Chondrocyte (in vitro differentiated cells): Measurements from ENCODE around the gene KRTAP4-1. TPM values are rescaled to one million over a fixed set of nuclear protein-coding genes. Genes with fewer than 3 reads are reported as not detected.
"Not testable (repeated sequence)": the region's sequence is repeated elsewhere in the genome, so short reads cannot be mapped to it uniquely, and the experiment has no call there.

Experiments used
- DNase-seq: peaks from one replicate; pipeline ENCODE4 v3.0.0; 2021; ENCODE audit warnings: mixed read lengths, low spot score
- H3K27ac Mint-ChIP-seq: one replicate; pipeline ENCODE4 v1.8.0; 2021; ENCODE audit warnings: mild to moderate bottlenecking, moderate library complexity, mixed read lengths; ENCODE audit not compliant: unreplicated experiment
- H3K27me3 Mint-ChIP-seq: 2 replicates; pipeline ENCODE4 v1.8.0; 2021; ENCODE audit warnings: low read depth, mixed read lengths
- H3K36me3 Mint-ChIP-seq: 2 replicates; pipeline ENCODE4 v1.8.0; 2021; ENCODE audit warnings: low read depth, mixed read lengths
- H3K4me1 Mint-ChIP-seq: 2 replicates; pipeline ENCODE4 v1.8.0; 2021; ENCODE audit warnings: low read depth, mild to moderate bottlenecking, mixed read lengths
- H3K4me3 Mint-ChIP-seq: one replicate; pipeline ENCODE4 v1.8.0; 2021; ENCODE audit warnings: mild to moderate bottlenecking, moderate library complexity, mixed read lengths; ENCODE audit not compliant: unreplicated experiment
- H3K9me3 Mint-ChIP-seq: 2 replicates; pipeline ENCODE4 v1.8.0; 2021; ENCODE audit warnings: low read depth, mixed read lengths
- total RNA-seq: library from RNA; stranded (reverse); gene quantifications from 3 replicates; pipeline ENCODE4 v1.2.1, GENCODE V29; 2021
- TF ChIP-seq, protein P1 (sequence below): fragments of 200-600 bp; sonication (generic); IDR thresholded peaks from 2 replicates; pipeline ENCODE4 v1.5.0; 2021; ENCODE audit warnings: antibody characterized with exemption, mild to moderate bottlenecking, moderate library complexity

KRTAP4-1 gene
- total RNA-seq, 1 donor from 2014 or later: not detected

GRCh38 chr17:41145261-41145660 is 39.5 kb downstream of the KRTAP4-1 start:
- H3K27me3 Mint-ChIP-seq: peaks cover 2% of the 10 kb centered on the region
- peaks cover 5% of the 10 kb centered on the region for H3K36me3 Mint-ChIP-seq
- peaks cover 15% of the 10 kb centered on the region for H3K9me3 Mint-ChIP-seq

DNA sequence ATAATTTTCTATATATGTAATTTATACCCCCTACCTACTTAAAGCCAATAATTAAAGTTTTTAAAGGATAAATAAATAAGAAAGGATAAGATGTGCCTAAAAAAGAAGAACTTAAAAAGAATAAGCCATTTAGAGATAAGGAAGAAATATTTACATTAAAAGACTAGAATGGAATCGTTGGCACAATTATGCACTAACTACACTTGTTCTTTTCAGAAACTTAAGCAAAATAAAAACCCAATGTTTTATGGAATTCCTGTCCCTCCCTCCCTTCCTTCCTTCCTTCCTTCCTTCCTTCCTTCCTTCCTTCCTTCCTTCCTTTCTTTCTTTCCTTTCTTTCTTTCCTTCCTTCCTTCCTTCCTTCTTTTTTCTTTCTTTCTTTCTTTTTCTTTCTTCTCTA is 39.9 kb downstream of the KRTAP4-1 start:
- peaks cover 5% of the 10 kb centered on the region for H3K36me3 Mint-ChIP-seq
- DNase-seq: no peak
- peaks cover 15% of the 10 kb centered on the region for H3K9me3 Mint-ChIP-seq
- no peak overlapping the region for H3K4me3 Mint-ChIP-seq
- H3K27ac Mint-ChIP-seq: no peak overlapping the region
- TF ChIP-seq, protein P1, sequence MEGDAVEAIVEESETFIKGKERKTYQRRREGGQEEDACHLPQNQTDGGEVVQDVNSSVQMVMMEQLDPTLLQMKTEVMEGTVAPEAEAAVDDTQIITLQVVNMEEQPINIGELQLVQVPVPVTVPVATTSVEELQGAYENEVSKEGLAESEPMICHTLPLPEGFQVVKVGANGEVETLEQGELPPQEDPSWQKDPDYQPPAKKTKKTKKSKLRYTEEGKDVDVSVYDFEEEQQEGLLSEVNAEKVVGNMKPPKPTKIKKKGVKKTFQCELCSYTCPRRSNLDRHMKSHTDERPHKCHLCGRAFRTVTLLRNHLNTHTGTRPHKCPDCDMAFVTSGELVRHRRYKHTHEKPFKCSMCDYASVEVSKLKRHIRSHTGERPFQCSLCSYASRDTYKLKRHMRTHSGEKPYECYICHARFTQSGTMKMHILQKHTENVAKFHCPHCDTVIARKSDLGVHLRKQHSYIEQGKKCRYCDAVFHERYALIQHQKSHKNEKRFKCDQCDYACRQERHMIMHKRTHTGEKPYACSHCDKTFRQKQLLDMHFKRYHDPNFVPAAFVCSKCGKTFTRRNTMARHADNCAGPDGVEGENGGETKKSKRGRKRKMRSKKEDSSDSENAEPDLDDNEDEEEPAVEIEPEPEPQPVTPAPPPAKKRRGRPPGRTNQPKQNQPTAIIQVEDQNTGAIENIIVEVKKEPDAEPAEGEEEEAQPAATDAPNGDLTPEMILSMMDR: no peak
- peaks cover 2% of the 10 kb centered on the region for H3K27me3 Mint-ChIP-seq
- peaks cover 9% of the 10 kb centered on the region for H3K4me1 Mint-ChIP-seq

More at GRCh38 chr17:41145261-41145660, 39.5 kb downstream of the KRTAP4-1 start:
- Mint-ChIP-seq H3K4me1 (peaks cover 9% of the 10 kb centered on the region), H3K4me3 (no peak overlapping the region), H3K27ac (no peak overlapping the region)
- TF ChIP-seq, protein P1: no peak
- DNase-seq: no peak

DNA sequence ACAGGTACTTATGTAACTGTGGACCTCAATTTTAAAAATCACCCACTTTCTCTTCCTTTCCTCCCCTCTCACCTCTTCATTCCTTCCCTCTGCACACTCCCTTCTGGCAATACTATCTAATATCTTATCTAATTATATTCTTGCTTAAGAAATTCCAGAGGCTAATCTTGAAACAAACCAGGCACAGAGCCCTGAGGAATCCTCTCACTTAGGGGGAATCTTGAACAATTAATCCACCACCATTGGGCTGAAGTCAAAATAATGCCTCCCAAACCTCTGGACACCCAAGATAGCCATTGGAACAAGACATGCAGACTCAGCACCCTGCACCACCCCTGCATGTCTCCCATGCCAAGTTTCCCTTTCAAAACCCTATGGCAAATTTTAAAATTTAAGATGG is 43.4 kb downstream of the KRTAP4-1 start:
- DNase-seq: no peak
- TF ChIP-seq, protein P1: no peak
- no peaks in the 10 kb centered on the region for H3K27me3 Mint-ChIP-seq
- H3K9me3 Mint-ChIP-seq: peaks cover 30% of the 10 kb centered on the region
- peaks cover 9% of the 10 kb centered on the region for H3K4me1 Mint-ChIP-seq
- H3K36me3 Mint-ChIP-seq: peaks cover 10% of the 10 kb centered on the region
- no peak overlapping the region for H3K4me3 Mint-ChIP-seq
- no peak overlapping the region for H3K27ac Mint-ChIP-seq

- no peak within 1 kb of the TSS for H3K4me3 Mint-ChIP-seq
- peaks cover 30% of the 10 kb centered on the region for H3K9me3 Mint-ChIP-seq
- H3K27ac Mint-ChIP-seq: no peak within 1 kb of the TSS
- H3K27me3 Mint-ChIP-seq: no peaks in the 10 kb centered on the region
- TF ChIP-seq, protein P1: no peak
- peaks cover 10% of the 10 kb centered on the region for H3K36me3 Mint-ChIP-seq
- H3K4me1 Mint-ChIP-seq: peaks cover 9% of the 10 kb centered on the region
- no peak for DNase-seq
These were observed 44.2 kb downstream of the KRTAP4-1 start, which contains the start of gene KRTAP4-6 for GRCh38 chr17:41140360-41141131. Gene KRTAP4-6 (minus strand): TSS chr17:41140544. CDS start chr17:41140487, 57 bp downstream.

GRCh38 chr17:41139865-41140264 is 44.8 kb downstream of the KRTAP4-1 start:
- H3K4me1 Mint-ChIP-seq, H3K27ac Mint-ChIP-seq, H3K27me3 Mint-ChIP-seq, H3K4me3 Mint-ChIP-seq: not testable (repeated sequence)
- Mint-ChIP-seq H3K9me3 (peaks cover 30% of the 10 kb centered on the region), H3K36me3 (peaks cover 10% of the 10 kb centered on the region)
- peak; percentile 78 for DNase-seq

Other genes with a start within 250 kb of the KRTAP4-1 start
- gene KRT23, start 247.3 kb downstream of the KRTAP4-1 start, total RNA-seq: not detected in 3 replicates
- gene KRT39, start 218.0 kb downstream of the KRTAP4-1 start, total RNA-seq: not detected in 3 replicates
- gene KRT40, start 200.6 kb downstream of the KRTAP4-1 start, total RNA-seq: not detected in 3 replicates
- gene KRTAP3-3, start 190.7 kb downstream of the KRTAP4-1 start, total RNA-seq: not detected in 3 replicates
- not detected in 3 replicates for gene KRTAP3-2, start 185.0 kb downstream of the KRTAP4-1 start, total RNA-seq
- not detected in 3 replicates for gene KRTAP3-1, start 175.8 kb downstream of the KRTAP4-1 start, total RNA-seq
- gene KRTAP1-5, start 157.7 kb downstream of the KRTAP4-1 start, total RNA-seq: not detected in 3 replicates
- gene KRTAP1-4, start 154.7 kb downstream of the KRTAP4-1 start, total RNA-seq: not detected in 3 replicates
- gene KRTAP1-3, start 150.0 kb downstream of the KRTAP4-1 start, total RNA-seq: not detected in 3 replicates
- not detected in 3 replicates for gene KRTAP1-1, start 143.5 kb downstream of the KRTAP4-1 start, total RNA-seq
- not detected in 3 replicates for gene KRTAP2-1, start 137.6 kb downstream of the KRTAP4-1 start, total RNA-seq
- gene KRTAP2-2, start 129.7 kb downstream of the KRTAP4-1 start, total RNA-seq: not detected in 3 replicates
- gene KRTAP2-3, start 124.8 kb downstream of the KRTAP4-1 start, total RNA-seq: not detected in 3 replicates
- gene KRTAP2-4, start 119.0 kb downstream of the KRTAP4-1 start, total RNA-seq: not detected in 3 replicates
- gene KRTAP4-7, start 100.8 kb downstream of the KRTAP4-1 start, total RNA-seq: not detected in 3 replicates
- not detected in 3 replicates for gene KRTAP4-8, start 86.8 kb downstream of the KRTAP4-1 start, total RNA-seq
- not detected in 3 replicates for gene KRTAP4-16, start 82.7 kb downstream of the KRTAP4-1 start, total RNA-seq
- not detected in 3 replicates for gene KRTAP4-9, start 79.5 kb downstream of the KRTAP4-1 start, total RNA-seq
- not detected in 3 replicates for gene KRTAP4-11, start 66.5 kb downstream of the KRTAP4-1 start, total RNA-seq
- not detected in 3 replicates for gene KRTAP4-12, start 60.7 kb downstream of the KRTAP4-1 start, total RNA-seq
- gene KRTAP4-6, start 44.4 kb downstream of the KRTAP4-1 start, total RNA-seq: not detected in 3 replicates
- not detected in 3 replicates for gene KRTAP4-5, start 35.1 kb downstream of the KRTAP4-1 start, total RNA-seq
- gene KRTAP4-4, start 24.2 kb downstream of the KRTAP4-1 start, total RNA-seq: not detected in 3 replicates
- gene KRTAP4-3, start 16.7 kb downstream of the KRTAP4-1 start, total RNA-seq: not detected in 3 replicates
- gene KRTAP4-2, start 6.7 kb downstream of the KRTAP4-1 start, total RNA-seq: not detected in 3 replicates
- not detected in 3 replicates for gene KRTAP9-1, start 5.0 kb upstream of the KRTAP4-1 start, total RNA-seq
- not detected in 3 replicates for gene KRTAP9-2, start 41.7 kb upstream of the KRTAP4-1 start, total RNA-seq
- gene KRTAP9-3, start 47.5 kb upstream of the KRTAP4-1 start, total RNA-seq: not detected in 3 replicates
- gene KRTAP9-8, start 53.1 kb upstream of the KRTAP4-1 start, total RNA-seq: not detected in 3 replicates
- not detected in 3 replicates for gene KRTAP9-4, start 64.8 kb upstream of the KRTAP4-1 start, total RNA-seq
- gene KRTAP9-9, start 70.5 kb upstream of the KRTAP4-1 start, total RNA-seq: not detected in 3 replicates
- not detected in 3 replicates for gene KRTAP9-6, start 80.5 kb upstream of the KRTAP4-1 start, total RNA-seq
- gene KRTAP9-7, start 90.8 kb upstream of the KRTAP4-1 start, total RNA-seq: not detected in 3 replicates
- not detected in 3 replicates for gene KRTAP29-1, start 117.9 kb upstream of the KRTAP4-1 start, total RNA-seq
- not detected in 3 replicates for gene KRTAP16-1, start 124.4 kb upstream of the KRTAP4-1 start, total RNA-seq
- not detected in 3 replicates for gene KRTAP17-1, start 130.8 kb upstream of the KRTAP4-1 start, total RNA-seq
- not detected in 3 replicates for gene KRT33A, start 165.9 kb upstream of the KRTAP4-1 start, total RNA-seq
- gene KRT33B, start 184.9 kb upstream of the KRTAP4-1 start, total RNA-seq: not detected in 3 replicates
- gene KRT34, start 197.4 kb upstream of the KRTAP4-1 start, total RNA-seq: not detected in 3 replicates
- not detected in 3 replicates for gene KRT31, start 212.7 kb upstream of the KRTAP4-1 start, total RNA-seq
- not detected in 3 replicates for gene KRT37, start 239.7 kb upstream of the KRTAP4-1 start, total RNA-seq